Measurements from ENCODE around the gene AUTS2.

Gene AUTS2

GRCh38 chr7:69599955-69600709, 1.9 kb downstream of the AUTS2 start:
- in situ Hi-C loops (cut with MboI; ENCODE audit: low sequenced_read_pairs): no loop called here

GRCh38 chr7:69600710-69601519, 2.6 kb downstream of the AUTS2 start:
- in situ Hi-C loops (cut with MboI; ENCODE audit: low sequenced_read_pairs): no loop called here

- in situ Hi-C loops (cut with MboI; ENCODE audit: low sequenced_read_pairs): no loop called here
Measured at GRCh38 chr7:69602522-69602921, 4.2 kb downstream of the AUTS2 start.

- in situ Hi-C loops (cut with MboI; ENCODE audit: low sequenced_read_pairs): no loop called here
Measured at GRCh38 chr7:69603351-69603750, 5.1 kb downstream of the AUTS2 start.

- in situ Hi-C loops (cut with MboI; ENCODE audit: low sequenced_read_pairs): no loop called here
Measured at GRCh38 chr7:69603937-69604494, 5.7 kb downstream of the AUTS2 start.

GRCh38 chr7:69605070-69605469, 6.8 kb downstream of the AUTS2 start:
- in situ Hi-C loops (cut with MboI; ENCODE audit: low sequenced_read_pairs): no loop called here

- in situ Hi-C loops (cut with MboI; ENCODE audit: low sequenced_read_pairs): no loop called here
Measured at GRCh38 chr7:69605546-69605945, 7.3 kb downstream of the AUTS2 start.

- in situ Hi-C loops (cut with MboI; ENCODE audit: low sequenced_read_pairs): no loop called here
Measured at GRCh38 chr7:69608049-69608448, 9.8 kb downstream of the AUTS2 start.

- in situ Hi-C loops (cut with MboI; ENCODE audit: low sequenced_read_pairs): no loop called here
Measured at GRCh38 chr7:69608878-69609277, 10.6 kb downstream of the AUTS2 start.

GRCh38 chr7:69609541-69610373, 11.5 kb downstream of the AUTS2 start:
- in situ Hi-C loops (cut with MboI; ENCODE audit: low sequenced_read_pairs): no loop called here

- in situ Hi-C loops (cut with MboI; ENCODE audit: low sequenced_read_pairs): no loop called here
Measured at GRCh38 chr7:69610374-69611084, 12.3 kb downstream of the AUTS2 start.

- in situ Hi-C loops (cut with MboI; ENCODE audit: low sequenced_read_pairs): no loop called here
Measured at GRCh38 chr7:69612981-69613380, 14.7 kb downstream of the AUTS2 start.

GRCh38 chr7:69613846-69614245, 15.6 kb downstream of the AUTS2 start:
- in situ Hi-C loops (cut with MboI; ENCODE audit: low sequenced_read_pairs): no loop called here

GRCh38 chr7:69615685-69616084, 17.4 kb downstream of the AUTS2 start:
- in situ Hi-C loops (cut with MboI; ENCODE audit: low sequenced_read_pairs): no loop called here

- in situ Hi-C loops (cut with MboI; ENCODE audit: low sequenced_read_pairs): no loop called here
Measured at GRCh38 chr7:69617364-69617763, 19.1 kb downstream of the AUTS2 start.

- in situ Hi-C loops (cut with MboI; ENCODE audit: low sequenced_read_pairs): no loop called here
Measured at GRCh38 chr7:69619054-69619453, 20.8 kb downstream of the AUTS2 start.

GRCh38 chr7:69619635-69620034, 21.4 kb downstream of the AUTS2 start:
- in situ Hi-C loops (cut with MboI; ENCODE audit: low sequenced_read_pairs): no loop called here

GRCh38 chr7:69620063-69620462, 21.8 kb downstream of the AUTS2 start:
- in situ Hi-C loops (cut with MboI; ENCODE audit: low sequenced_read_pairs): no loop called here

- in situ Hi-C loops (cut with MboI; ENCODE audit: low sequenced_read_pairs): no loop called here
Measured at GRCh38 chr7:69620650-69621049, 22.4 kb downstream of the AUTS2 start.

- in situ Hi-C loops (cut with MboI; ENCODE audit: low sequenced_read_pairs): no loop called here
Measured at GRCh38 chr7:69622014-69622835, 23.9 kb downstream of the AUTS2 start.

All from HL-60/S4 treated with retinoic acid at 250 ng/mL for 4 days and 3 days (cell line).